Nephron (organoid): ENCODE results near the gene ZNF593OS.

ENCODE experiments used
- H3K27ac Mint-ChIP-seq, 3 experiments: 2 replicates each; pipeline ENCODE4 v1.8.0; 2020; ENCODE audit warnings: mixed read lengths in 3 of 3, mild to moderate bottlenecking in 2 of 3, moderate library complexity in 1 of 3
- H3K27me3 Mint-ChIP-seq: 2 replicates; pipeline ENCODE4 v1.8.0; 2021; ENCODE audit warnings: low read depth, mild to moderate bottlenecking, moderate library complexity, mixed read lengths
- H3K36me3 Mint-ChIP-seq: 2 replicates; pipeline ENCODE4 v1.8.0; 2020; ENCODE audit warnings: low read depth, mixed read lengths
- H3K4me1 Mint-ChIP-seq: 2 replicates; pipeline ENCODE4 v1.8.0; 2020; ENCODE audit warnings: mixed read lengths
- H3K4me3 Mint-ChIP-seq, 3 experiments: 2 replicates each; pipeline ENCODE4 v1.8.0; 2020; ENCODE audit warnings: mild to moderate bottlenecking in 3 of 3, mixed read lengths in 3 of 3, moderate library complexity in 2 of 3
- H3K9me3 Mint-ChIP-seq: 2 replicates; pipeline ENCODE4 v1.8.0; 2020; ENCODE audit warnings: mixed read lengths
- TF ChIP-seq, protein P1 (sequence below), 3 experiments: fragments of 200-600 bp; sonication (generic); IDR thresholded peaks; one replicate each; pipeline ENCODE4 v1.5.0; 2021; ENCODE audit warnings: antibody characterized with exemption in 3 of 3; ENCODE audit not compliant: unreplicated experiment in 3 of 3

ZNF593OS gene

DNA sequence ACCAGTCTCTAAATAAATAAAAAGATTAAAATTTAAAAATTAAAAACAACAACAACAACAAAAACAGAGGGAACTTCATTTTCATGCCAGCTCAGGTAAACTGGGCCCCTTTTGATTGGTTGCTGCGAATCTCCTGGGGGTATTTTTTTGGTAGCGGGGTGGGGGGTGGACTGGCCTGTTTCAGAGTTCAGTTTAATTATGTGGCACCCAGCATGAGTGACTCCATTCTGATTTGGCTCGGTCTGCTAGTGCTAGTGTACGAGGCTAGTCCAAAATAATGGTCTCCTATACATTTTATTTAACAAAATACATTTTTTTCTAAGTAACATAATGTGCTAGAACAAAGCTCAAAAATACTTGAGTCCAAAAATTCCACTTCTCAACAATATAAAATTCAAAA, 41.9 kb downstream of the ZNF593OS start:
- TF ChIP-seq, protein P1, sequence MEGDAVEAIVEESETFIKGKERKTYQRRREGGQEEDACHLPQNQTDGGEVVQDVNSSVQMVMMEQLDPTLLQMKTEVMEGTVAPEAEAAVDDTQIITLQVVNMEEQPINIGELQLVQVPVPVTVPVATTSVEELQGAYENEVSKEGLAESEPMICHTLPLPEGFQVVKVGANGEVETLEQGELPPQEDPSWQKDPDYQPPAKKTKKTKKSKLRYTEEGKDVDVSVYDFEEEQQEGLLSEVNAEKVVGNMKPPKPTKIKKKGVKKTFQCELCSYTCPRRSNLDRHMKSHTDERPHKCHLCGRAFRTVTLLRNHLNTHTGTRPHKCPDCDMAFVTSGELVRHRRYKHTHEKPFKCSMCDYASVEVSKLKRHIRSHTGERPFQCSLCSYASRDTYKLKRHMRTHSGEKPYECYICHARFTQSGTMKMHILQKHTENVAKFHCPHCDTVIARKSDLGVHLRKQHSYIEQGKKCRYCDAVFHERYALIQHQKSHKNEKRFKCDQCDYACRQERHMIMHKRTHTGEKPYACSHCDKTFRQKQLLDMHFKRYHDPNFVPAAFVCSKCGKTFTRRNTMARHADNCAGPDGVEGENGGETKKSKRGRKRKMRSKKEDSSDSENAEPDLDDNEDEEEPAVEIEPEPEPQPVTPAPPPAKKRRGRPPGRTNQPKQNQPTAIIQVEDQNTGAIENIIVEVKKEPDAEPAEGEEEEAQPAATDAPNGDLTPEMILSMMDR (IDR thresholded peaks at IDR 0.05; ENCODE audit: unreplicated experiment in 3 of 3): no peak
- Mint-ChIP-seq H3K36me3 (no peaks in the 10 kb centered on the region), H3K4me3 (no peak overlapping the region), H3K27ac (no peak overlapping the region), H3K9me3 (peaks cover 2% of the 10 kb centered on the region), H3K27me3 (no peaks in the 10 kb centered on the region), H3K4me1 (peaks cover 6% of the 10 kb centered on the region)

DNA sequence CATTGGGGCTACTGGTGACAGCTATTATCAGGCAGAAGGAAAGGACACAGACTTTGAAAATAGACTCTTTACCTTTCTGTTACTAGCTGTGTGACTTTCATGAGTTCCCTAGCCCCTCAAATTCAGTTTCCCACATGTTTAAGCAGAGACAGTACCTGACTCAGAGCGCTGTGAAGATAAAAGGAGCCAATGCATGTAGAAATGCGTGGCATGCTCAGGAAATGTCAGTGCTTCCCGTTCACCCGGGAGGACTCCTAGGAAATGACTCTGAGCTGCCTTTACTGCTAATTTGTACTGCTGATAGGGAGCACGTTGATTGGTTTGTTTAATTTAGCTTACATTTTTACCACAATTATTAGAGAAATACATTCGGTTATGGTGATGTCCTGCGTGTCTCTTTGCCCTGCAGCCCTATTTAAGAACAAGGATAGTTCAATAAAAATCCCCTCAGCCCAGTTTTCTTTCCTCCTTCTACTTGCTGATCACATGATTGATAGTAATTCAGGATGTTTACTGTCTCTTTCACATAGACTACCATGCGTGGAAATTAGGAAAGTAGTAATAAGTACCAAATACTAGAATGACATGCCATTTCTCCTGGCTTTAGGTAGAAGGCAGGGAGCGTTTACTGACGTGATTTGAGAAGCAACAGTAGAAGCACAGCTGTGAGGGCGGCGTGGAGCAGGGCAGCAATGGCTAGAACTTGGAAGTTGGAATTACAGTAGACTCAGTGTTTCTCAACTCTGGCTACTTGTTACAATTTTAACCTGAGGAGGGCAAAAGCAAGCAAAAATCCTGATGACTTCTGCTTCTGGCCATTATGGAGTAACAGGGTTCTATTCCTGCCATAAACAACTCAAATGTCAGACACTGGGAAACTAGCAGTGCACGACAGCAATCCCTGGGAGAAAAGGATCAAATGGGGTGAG, 44.1 kb downstream of the ZNF593OS start:
- H3K27ac Mint-ChIP-seq: no peak overlapping the region
- H3K4me1 Mint-ChIP-seq: peaks cover 6% of the 10 kb centered on the region
- H3K4me3 Mint-ChIP-seq: no peak overlapping the region
- H3K9me3 Mint-ChIP-seq: peaks cover 2% of the 10 kb centered on the region
- H3K36me3 Mint-ChIP-seq: peaks cover 8% of the 10 kb centered on the region
- H3K27me3 Mint-ChIP-seq: no peaks in the 10 kb centered on the region
- TF ChIP-seq, protein P1 (IDR thresholded peaks at IDR 0.05; ENCODE audit: unreplicated experiment in 3 of 3): no peak

DNA sequence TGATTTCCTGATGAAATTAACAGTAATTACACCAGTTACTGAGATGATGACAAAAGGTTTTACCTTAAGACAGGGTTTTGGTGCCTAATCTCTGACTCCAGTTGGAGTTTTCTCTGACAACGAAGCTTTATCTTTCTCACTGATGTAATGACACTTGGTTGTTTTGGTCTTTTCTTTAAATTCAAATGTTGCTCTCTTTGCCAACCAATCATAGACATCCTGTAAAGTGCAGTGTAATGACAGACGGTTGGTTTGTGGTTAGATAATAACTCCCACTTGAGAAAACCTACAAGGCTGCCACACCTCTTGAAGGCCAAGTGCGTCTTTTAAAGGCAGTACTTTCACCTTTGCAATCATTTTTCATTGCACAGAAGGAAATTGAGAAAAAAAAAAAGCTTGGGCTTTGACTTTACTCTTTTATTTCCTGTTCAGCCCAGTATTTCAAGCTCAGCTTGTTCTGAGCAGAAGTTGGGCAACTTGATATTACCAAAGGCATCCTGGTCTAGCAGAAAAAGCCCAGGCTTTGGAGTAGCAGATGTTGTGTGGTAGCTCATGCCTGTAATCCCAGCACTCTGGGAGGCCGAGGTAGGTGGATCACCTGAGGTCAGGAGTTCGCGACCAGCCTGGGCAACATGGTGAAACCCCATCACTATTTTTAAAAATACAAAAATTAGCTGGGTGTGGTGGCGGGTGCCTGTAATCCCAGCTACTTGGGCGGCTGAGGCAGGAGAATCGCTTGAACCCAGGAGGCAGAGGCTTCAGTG, 45.1 kb downstream of the ZNF593OS start:
- H3K9me3 Mint-ChIP-seq: no peaks in the 10 kb centered on the region
- TF ChIP-seq, protein P1 (IDR thresholded peaks at IDR 0.05; ENCODE audit: unreplicated experiment in 3 of 3): no peak
- no peaks in the 10 kb centered on the region for H3K27me3 Mint-ChIP-seq
- H3K4me3 Mint-ChIP-seq: no peak overlapping the region
- H3K4me1 Mint-ChIP-seq: peaks cover 6% of the 10 kb centered on the region
- peaks cover 17% of the 10 kb centered on the region for H3K36me3 Mint-ChIP-seq
- H3K27ac Mint-ChIP-seq: no peak overlapping the region

DNA sequence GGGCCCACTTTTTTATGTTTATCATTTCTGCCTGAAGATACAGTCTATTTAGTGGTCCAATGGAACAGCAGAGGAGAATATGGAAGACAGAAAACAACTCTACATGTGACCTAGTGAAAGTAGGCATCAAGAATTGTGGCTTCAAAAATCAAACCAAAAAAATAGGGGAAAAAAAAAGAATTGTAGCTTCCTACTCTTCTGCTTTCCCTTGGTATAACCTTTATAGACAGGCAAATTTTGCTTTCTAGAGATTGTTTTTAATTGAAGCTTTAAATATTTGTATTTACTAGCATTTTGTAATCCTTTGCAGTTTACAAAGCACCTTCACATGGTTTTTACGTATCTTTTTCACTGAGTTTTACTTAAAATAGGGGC, 45.7 kb downstream of the ZNF593OS start:
- H3K4me3 Mint-ChIP-seq: no peak overlapping the region

DNA sequence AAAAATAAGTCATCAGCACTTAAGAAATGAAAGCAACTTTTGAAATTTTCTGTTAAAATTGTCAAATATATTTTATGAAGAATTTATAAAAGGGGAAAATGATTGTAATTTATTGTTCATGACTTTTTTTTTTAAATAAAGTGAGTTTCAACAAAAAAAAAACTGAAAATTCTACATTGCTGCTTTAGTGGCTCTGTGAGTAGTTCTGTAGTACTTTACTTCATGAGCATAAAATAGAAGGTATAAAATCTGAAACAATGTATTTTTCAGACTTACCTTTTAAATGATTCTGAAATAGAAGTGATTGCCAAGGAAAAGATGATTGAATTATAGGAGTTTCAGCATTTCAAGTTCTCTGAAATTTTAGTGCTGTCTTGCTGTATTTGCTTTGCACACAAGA, 46.2 kb downstream of the ZNF593OS start:
- Mint-ChIP-seq H3K27me3 (no peaks in the 10 kb centered on the region), H3K9me3 (no peaks in the 10 kb centered on the region), H3K4me3 (no peak overlapping the region), H3K36me3 (peaks cover 18% of the 10 kb centered on the region), H3K27ac (no peak overlapping the region), H3K4me1 (peaks cover 6% of the 10 kb centered on the region)
- TF ChIP-seq, protein P1 (IDR thresholded peaks at IDR 0.05; ENCODE audit: unreplicated experiment in 3 of 3): no peak

More for the DNA sequence above, 45.7 kb downstream of the ZNF593OS start:
- H3K27ac Mint-ChIP-seq: no peak overlapping the region
- H3K4me1 Mint-ChIP-seq: peaks cover 6% of the 10 kb centered on the region
- peaks cover 17% of the 10 kb centered on the region for H3K36me3 Mint-ChIP-seq
- TF ChIP-seq, protein P1 (IDR thresholded peaks at IDR 0.05; ENCODE audit: unreplicated experiment in 3 of 3): no peak
- no peaks in the 10 kb centered on the region for H3K27me3 Mint-ChIP-seq
- no peaks in the 10 kb centered on the region for H3K9me3 Mint-ChIP-seq
